Peyer's patch (tissue), 4 donors: ENCODE measurements around the gene LAPTM5.

ENCODE experiments used
- POLR2A ChIP-seq, 2 donors: fragments of 450-650 bp; IDR thresholded peaks; one replicate each; pipeline ENCODE4 v1.5.1; 2017; ENCODE audit warnings: antibody characterized with exemption in 2 of 2, mild to moderate bottlenecking in 2 of 2, moderate library complexity in 2 of 2
- TF ChIP-seq, protein P1 (sequence below), 6 experiments: fragments of 450-650 bp in 4 of 6; fragments of 200-600 bp in 2 of 6; sonication (generic) in 1 of 6; IDR thresholded peaks; one replicate each; pipeline ENCODE4 v1.5.1; 2017 to 2019; ENCODE audit warnings: antibody characterized with exemption in 6 of 6, mild to moderate bottlenecking in 3 of 6, moderate library complexity in 1 of 6

DNA sequence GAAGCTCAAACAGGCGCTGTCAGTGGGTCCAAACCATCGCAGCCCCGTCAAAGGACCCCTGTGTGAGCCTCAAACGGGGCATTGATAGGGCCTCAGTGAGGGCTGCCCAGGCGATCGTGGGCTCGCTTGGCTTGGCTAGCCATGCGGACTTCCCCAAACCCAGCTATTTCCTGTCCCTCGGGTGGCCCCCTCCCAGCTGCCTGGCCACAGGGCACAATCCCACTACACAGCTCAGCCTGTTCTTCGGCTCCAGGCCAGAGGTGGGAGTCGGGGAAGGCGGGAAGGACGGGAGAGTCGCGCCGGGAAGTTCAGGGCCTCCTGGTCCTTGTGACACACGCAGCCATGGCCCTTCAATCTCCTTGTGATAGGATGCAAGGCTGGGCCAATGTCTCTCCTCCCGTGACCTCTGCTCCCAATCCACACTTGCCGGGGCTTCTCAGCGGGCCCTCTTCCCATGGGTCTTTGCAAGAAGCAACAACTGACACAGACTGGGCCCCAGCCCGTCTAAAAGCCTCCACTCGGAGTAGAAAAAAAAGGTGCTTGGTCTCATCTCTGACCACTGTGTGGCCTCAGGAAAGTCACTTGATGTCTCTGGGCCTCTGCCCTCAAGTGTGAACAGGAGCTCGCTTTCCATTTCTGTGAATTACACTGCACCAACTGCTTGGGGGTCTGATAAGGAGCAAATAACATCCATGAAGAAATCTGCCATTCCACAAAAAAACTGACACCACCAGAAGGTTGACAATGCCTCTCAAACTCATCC is 27.0 kb downstream of the LAPTM5 start:
- TF ChIP-seq, protein P1, sequence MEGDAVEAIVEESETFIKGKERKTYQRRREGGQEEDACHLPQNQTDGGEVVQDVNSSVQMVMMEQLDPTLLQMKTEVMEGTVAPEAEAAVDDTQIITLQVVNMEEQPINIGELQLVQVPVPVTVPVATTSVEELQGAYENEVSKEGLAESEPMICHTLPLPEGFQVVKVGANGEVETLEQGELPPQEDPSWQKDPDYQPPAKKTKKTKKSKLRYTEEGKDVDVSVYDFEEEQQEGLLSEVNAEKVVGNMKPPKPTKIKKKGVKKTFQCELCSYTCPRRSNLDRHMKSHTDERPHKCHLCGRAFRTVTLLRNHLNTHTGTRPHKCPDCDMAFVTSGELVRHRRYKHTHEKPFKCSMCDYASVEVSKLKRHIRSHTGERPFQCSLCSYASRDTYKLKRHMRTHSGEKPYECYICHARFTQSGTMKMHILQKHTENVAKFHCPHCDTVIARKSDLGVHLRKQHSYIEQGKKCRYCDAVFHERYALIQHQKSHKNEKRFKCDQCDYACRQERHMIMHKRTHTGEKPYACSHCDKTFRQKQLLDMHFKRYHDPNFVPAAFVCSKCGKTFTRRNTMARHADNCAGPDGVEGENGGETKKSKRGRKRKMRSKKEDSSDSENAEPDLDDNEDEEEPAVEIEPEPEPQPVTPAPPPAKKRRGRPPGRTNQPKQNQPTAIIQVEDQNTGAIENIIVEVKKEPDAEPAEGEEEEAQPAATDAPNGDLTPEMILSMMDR (IDR thresholded peaks at IDR 0.05): no peak
- no peak for TF ChIP-seq POLR2A (IDR thresholded peaks at IDR 0.05)
